CD1c-positive myeloid dendritic cell (primary cell): ENCODE results near the gene RNF112.
"Not testable (repeated sequence)": the region's sequence is repeated elsewhere in the genome, so short reads cannot be mapped to it uniquely, and the experiment has no call there.

ENCODE experiments used
- DNase-seq: peaks from one replicate; pipeline ENCODE4 v3.0.0-alpha.2; 2016; ENCODE audit errors: extremely low spot score

RNF112 gene

GRCh38 chr17:19448341-19449268 is 37.6 kb downstream of the RNF112 start:
- no peak for DNase-seq

GRCh38 chr17:19449656-19450055 is 38.6 kb downstream of the RNF112 start:
- DNase-seq, result no peak

GRCh38 chr17:19453296-19453695 is 42.3 kb downstream of the RNF112 start:
- DNase-seq, result no peak

GRCh38 chr17:19454074-19454473 is 43.0 kb downstream of the RNF112 start:
- no peak for DNase-seq

- DNase-seq, result no peak
Measured at GRCh38 chr17:19456016-19456927, 45.2 kb downstream of the RNF112 start.

- no peak for DNase-seq
Measured at GRCh38 chr17:19457046-19457445, 46.0 kb downstream of the RNF112 start.

GRCh38 chr17:19457830-19458271 is 46.8 kb downstream of the RNF112 start:
- DNase-seq, result no peak

GRCh38 chr17:19458481-19458880 is 47.4 kb downstream of the RNF112 start:
- not testable (repeated sequence) for DNase-seq

GRCh38 chr17:19459018-19459655 is 48.1 kb downstream of the RNF112 start:
- not testable (repeated sequence) for DNase-seq

- DNase-seq, result peak; percentile 57
Measured at GRCh38 chr17:19460700-19461099, 49.7 kb downstream of the RNF112 start.

GRCh38 chr17:19461116-19461515 is 50.1 kb downstream of the RNF112 start:
- DNase-seq, result no peak

- DNase-seq, result no peak
Measured at GRCh38 chr17:19461681-19462080, 50.6 kb downstream of the RNF112 start.

- DNase-seq, result peak; percentile 66
Measured at GRCh38 chr17:19462456-19463035, 51.5 kb downstream of the RNF112 start.

- peak; percentile 38 for DNase-seq
Measured at GRCh38 chr17:19464031-19465026, 53.3 kb downstream of the RNF112 start.
